Measurements from ENCODE around the gene EHD1. TPM values are rescaled to one million over a fixed set of nuclear protein-coding genes. Genes with fewer than 3 reads are reported as not detected.

The EHD1 gene
- total RNA-seq, 1 experiment from 2014 or later: 110 TPM

- no peaks in the 10 kb centered on the region for H3K4me1 ChIP-seq (replicated peaks; ENCODE audit: insufficient read depth)
Measured at GRCh38 chr11:64898076-64898445, 19.6 kb upstream of the EHD1 start.

DNA sequence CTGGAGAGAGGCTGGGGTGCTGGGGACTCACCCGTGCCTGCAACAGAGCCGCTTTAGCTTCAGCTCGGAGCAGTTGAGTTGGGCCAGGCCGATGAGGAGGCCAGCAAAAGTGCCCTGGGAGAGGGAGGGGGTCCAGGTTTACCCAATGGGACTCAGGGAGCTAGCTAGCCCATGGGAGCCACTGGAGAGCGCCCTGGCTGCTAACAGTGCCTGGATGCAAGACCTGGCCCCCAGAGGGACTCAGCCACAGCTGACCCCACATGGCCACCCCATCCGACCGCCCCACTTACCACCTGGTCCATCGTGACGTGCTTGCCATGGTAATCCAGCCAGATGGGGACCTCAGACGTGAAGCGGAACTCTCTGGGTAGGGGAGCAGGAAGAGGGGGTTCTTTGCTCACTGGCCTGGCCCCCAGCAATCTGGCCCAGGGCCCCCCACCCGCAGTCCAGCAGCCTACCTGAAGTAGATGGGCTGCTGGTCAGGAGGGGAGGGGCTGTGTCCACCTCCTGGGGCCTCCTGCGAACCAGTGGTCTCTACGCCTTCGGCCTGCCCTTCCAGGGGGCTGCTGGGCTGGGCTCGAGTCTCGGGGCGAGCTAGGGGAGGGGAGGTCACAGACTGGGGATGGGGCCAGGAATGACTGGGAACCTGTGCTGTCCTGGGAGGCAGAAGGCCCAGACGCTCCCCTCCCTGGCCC lies 19.1 kb upstream of the EHD1 start:
- peaks cover 4% of the 10 kb centered on the region; the same call in 1 of the 2 replicates for H4K20me1 ChIP-seq (ENCODE audit: insufficient read depth)
- no TSS peak for BruUV-seq (replicated peaks)
- no peaks in the 10 kb centered on the region for H3K4me1 ChIP-seq (replicated peaks; ENCODE audit: insufficient read depth)
- H3K4me2 ChIP-seq: no peak overlapping the region
- H3K27me3 ChIP-seq (ENCODE audit: insufficient read depth, low read depth): no peaks in the 10 kb centered on the region
- no peaks in the 10 kb centered on the region for H3K9me3 ChIP-seq (ENCODE audit: insufficient read depth, low read depth)
- peaks cover 12% of the 10 kb centered on the region; the same call in 1 of the 2 replicates for H3F3A ChIP-seq (ENCODE audit: insufficient read depth, low read depth)
- CTCF ChIA-PET: no interaction called here
- H2AFZ ChIP-seq: no peak overlapping the region
- no peaks in the 10 kb centered on the region for H3K79me2 ChIP-seq (ENCODE audit: low read depth)
- H3K9me2 ChIP-seq (ENCODE audit: insufficient read depth): no peaks in the 10 kb centered on the region
- H3K4me3 ChIP-seq: no peak overlapping the region
- peaks cover 3% of the 10 kb centered on the region; the same call in 1 of the 2 replicates for H3K36me3 ChIP-seq (ENCODE audit: low read depth)
- H3K27ac ChIP-seq: no peak overlapping the region
- POLR2A ChIA-PET (ENCODE audit: unreplicated experiment): interaction anchor here (0.5 kb wide), 2 partner anchors 56 to 119 kb away, joined by 6 to 10 read pairs; partner anchors contain the start of gene SF1
- TF ChIP-seq EZH2 (IDR thresholded peaks at IDR 0.05; ENCODE audit: low read depth): no peak
- TF ChIP-seq CTCF (conservative IDR thresholded peaks at IDR 0.05): no peak
- intact Hi-C loops (cut with micrococcal nuclease; ENCODE audit: unreplicated experiment): no loop called here
- no peak for DNase-seq

More at GRCh38 chr11:64898076-64898445, 19.6 kb upstream of the EHD1 start:
- BruUV-seq (replicated peaks): no TSS peak
- no peak overlapping the region for H2AFZ ChIP-seq
- ChIA-PET CTCF (no interaction called here), POLR2A (ENCODE audit: unreplicated experiment) (no interaction called here)
- H3K27me3 ChIP-seq (ENCODE audit: insufficient read depth, low read depth): no peaks in the 10 kb centered on the region
- intact Hi-C loops (cut with micrococcal nuclease; ENCODE audit: unreplicated experiment): no loop called here
- no peaks in the 10 kb centered on the region for H3K79me2 ChIP-seq (ENCODE audit: low read depth)
- H3K4me3 ChIP-seq: no peak overlapping the region
- peaks cover 3% of the 10 kb centered on the region; the same call in 1 of the 2 replicates for H3K36me3 ChIP-seq (ENCODE audit: low read depth)
- H3K9me2 ChIP-seq (ENCODE audit: insufficient read depth): no peaks in the 10 kb centered on the region
- H3F3A ChIP-seq (ENCODE audit: insufficient read depth, low read depth): peaks cover 12% of the 10 kb centered on the region; the same call in 1 of the 2 replicates
- H3K9me3 ChIP-seq (ENCODE audit: insufficient read depth, low read depth): no peaks in the 10 kb centered on the region
- DNase-seq: no peak
- H3K4me2 ChIP-seq: no peak overlapping the region
- H4K20me1 ChIP-seq (ENCODE audit: insufficient read depth): peaks cover 4% of the 10 kb centered on the region; the same call in 1 of the 2 replicates
- TF ChIP-seq EZH2 (IDR thresholded peaks at IDR 0.05; ENCODE audit: low read depth) (no peak), CTCF (conservative IDR thresholded peaks at IDR 0.05) (no peak)
- no peak overlapping the region for H3K27ac ChIP-seq

GRCh38 chr11:64896448-64897022 lies 18.1 kb upstream of the EHD1 start:
- Histone ChIP-seq H3K4me2 (no peak overlapping the region), H3K27me3 (ENCODE audit: insufficient read depth, low read depth) (no peaks in the 10 kb centered on the region), H3K79me2 (ENCODE audit: low read depth) (no peaks in the 10 kb centered on the region), H2AFZ (no peak overlapping the region), H3F3A (ENCODE audit: insufficient read depth, low read depth) (peaks cover 12% of the 10 kb centered on the region; the same call in 1 of the 2 replicates), H3K4me1 (replicated peaks; ENCODE audit: insufficient read depth) (no peaks in the 10 kb centered on the region), H3K27ac (no peak overlapping the region), H3K36me3 (ENCODE audit: low read depth) (peaks cover 3% of the 10 kb centered on the region; the same call in 1 of the 2 replicates), H3K9me2 (ENCODE audit: insufficient read depth) (no peaks in the 10 kb centered on the region), H4K20me1 (ENCODE audit: insufficient read depth) (peaks cover 4% of the 10 kb centered on the region; the same call in 1 of the 2 replicates), H3K4me3 (no peak overlapping the region), H3K9me3 (ENCODE audit: insufficient read depth, low read depth) (no peaks in the 10 kb centered on the region)
- CTCF ChIA-PET: no interaction called here
- no peak for DNase-seq
- intact Hi-C loops (cut with micrococcal nuclease; ENCODE audit: unreplicated experiment): no loop called here
- TF ChIP-seq EZH2 (IDR thresholded peaks at IDR 0.05; ENCODE audit: low read depth) (no peak), CTCF (conservative IDR thresholded peaks at IDR 0.05) (no peak)
- POLR2A ChIA-PET (ENCODE audit: unreplicated experiment): no interaction called here
- no TSS peak for BruUV-seq (replicated peaks)

All from PC-9 (cell line).